Measurements from ENCODE around the gene IRAK1. TPM values are rescaled to one million over a fixed set of nuclear protein-coding genes. Genes with fewer than 3 reads are reported as not detected.

The IRAK1 gene
- total RNA-seq, 4 donors from 2014 or later = 33.0 to 84.7 (median 41.6) TPM

- ATAC-seq = no peak
- Histone ChIP-seq H3K27ac (no peak overlapping the region), H3K27me3 (no peaks in the 10 kb centered on the region), H3K9me3 (no peaks in the 10 kb centered on the region), H3K4me1 (no peaks in the 10 kb centered on the region), H3K4me3 (no peak overlapping the region), H3K36me3 (no peaks in the 10 kb centered on the region)
- WGBS, 2 donors (ENCODE audit: low coverage in 1 of 2) = 95% methylated on average over 3 of the region's 3 CpGs; no CpG with 5 or more reads in 1 of the 2 donors
- TF ChIP-seq POLR2AphosphoS5 (IDR thresholded peaks at IDR 0.05) (no peak), EP300 (IDR thresholded peaks at IDR 0.05) (no peak), CTCF (IDR thresholded peaks at IDR 0.05) (no peak), POLR2A (IDR thresholded peaks at IDR 0.05) (no peak)
Measured at GRCh38 chrX:153991013-153991580, 28.6 kb downstream of the IRAK1 start.

- TF ChIP-seq EP300 (IDR thresholded peaks at IDR 0.05) (no peak), POLR2AphosphoS5 (IDR thresholded peaks at IDR 0.05) (no peak), CTCF (IDR thresholded peaks at IDR 0.05) (no peak), POLR2A (IDR thresholded peaks at IDR 0.05) (no peak)
- Histone ChIP-seq H3K4me1 (peaks cover 0 to 2% (median 0%) of the 10 kb centered on the region in 3 donors), H3K4me3 (no peak overlapping the region), H3K27ac (no peak overlapping the region), H3K9me3 (no peaks in the 10 kb centered on the region), H3K36me3 (no peaks in the 10 kb centered on the region), H3K27me3 (no peaks in the 10 kb centered on the region)
- ATAC-seq = no peak
- 93 to 100% methylated on average over 1 to 3 of the region's 14 CpGs for WGBS, 2 donors (ENCODE audit: low coverage in 1 of 2)
Measured at GRCh38 chrX:153989973-153990655, 29.6 kb downstream of the IRAK1 start.

- no peak for ATAC-seq
- H3K4me1 ChIP-seq = peaks cover 0 to 5% (median 0%) of the 10 kb centered on the region in 3 donors
- WGBS, 2 donors (ENCODE audit: low coverage in 1 of 2) = 78 to 100% methylated on average over 1 to 8 of the region's 12 CpGs
- H3K4me3 ChIP-seq = no peak overlapping the region
- no peak overlapping the region for H3K27ac ChIP-seq
- H3K27me3 ChIP-seq = no peaks in the 10 kb centered on the region
- H3K9me3 ChIP-seq = no peaks in the 10 kb centered on the region
- no peak for TF ChIP-seq POLR2AphosphoS5 (IDR thresholded peaks at IDR 0.05)
- no peak for TF ChIP-seq CTCF (IDR thresholded peaks at IDR 0.05)
- TF ChIP-seq EP300 (IDR thresholded peaks at IDR 0.05) = no peak
- TF ChIP-seq POLR2A (IDR thresholded peaks at IDR 0.05) = no peak
- H3K36me3 ChIP-seq = no peaks in the 10 kb centered on the region
Measured at GRCh38 chrX:153988493-153988892, 31.2 kb downstream of the IRAK1 start.

- H3K27ac ChIP-seq = peak overlapping the region in 3 of 4 donors; percentile 40 to 74 (median 68)
Measured at GRCh38 chrX:153984351-153985178, 35.1 kb downstream of the IRAK1 start.

GRCh38 chrX:153983321-153983801 is 36.3 kb downstream of the IRAK1 start:
- Histone ChIP-seq H3K27ac (no peak overlapping the region), H3K36me3 (no peaks in the 10 kb centered on the region), H3K9me3 (no peaks in the 10 kb centered on the region), H3K27me3 (no peaks in the 10 kb centered on the region), H3K4me1 (peaks cover 0 to 5% (median 0%) of the 10 kb centered on the region in 3 donors), H3K4me3 (no peak overlapping the region)
- TF ChIP-seq CTCF (IDR thresholded peaks at IDR 0.05) (no peak), EP300 (IDR thresholded peaks at IDR 0.05) (no peak), POLR2AphosphoS5 (IDR thresholded peaks at IDR 0.05) (no peak), POLR2A (IDR thresholded peaks at IDR 0.05) (no peak)
- ATAC-seq = no peak
- no CpG with 5 or more reads among the region's 12 CpGs for WGBS, 2 donors (ENCODE audit: low coverage in 1 of 2)

More at GRCh38 chrX:153984351-153985178, 35.1 kb downstream of the IRAK1 start:
- ATAC-seq = no peak
- no peaks in the 10 kb centered on the region for H3K9me3 ChIP-seq
- no peaks in the 10 kb centered on the region for H3K27me3 ChIP-seq
- H3K36me3 ChIP-seq = no peaks in the 10 kb centered on the region
- TF ChIP-seq POLR2AphosphoS5 (IDR thresholded peaks at IDR 0.05) = no peak
- no peak overlapping the region for H3K4me3 ChIP-seq
- WGBS, 2 donors (ENCODE audit: low coverage in 1 of 2) = 67 to 80% methylated on average over 3 of the region's 20 CpGs
- peaks cover 0 to 5% (median 0%) of the 10 kb centered on the region in 3 donors for H3K4me1 ChIP-seq

All from gastroesophageal sphincter (tissue), 4 donors.